ENCODE results near the gene SLC45A2. TPM values are rescaled to one million over a fixed set of nuclear protein-coding genes. Genes with fewer than 3 reads are reported as not detected.

The SLC45A2 gene
- total RNA-seq, 1 experiment from 2014 or later = not detected

GRCh38 chr5:34016222-34016621, 31.7 kb upstream of the SLC45A2 start:
- no CpG with 5 or more reads among the region's 5 CpGs for WGBS (ENCODE audit: extremely low coverage, insufficient read length, low lambda C conversion rate)
- Histone ChIP-seq H3K4ac (ENCODE audit: low read depth, low read length) (no peak overlapping the region), H3K9me3 (ENCODE audit: control insufficient read depth, low read depth, low read length) (no peaks in the 10 kb centered on the region), H3K79me2 (ENCODE audit: insufficient read depth, low read length) (no peaks in the 10 kb centered on the region), H3K14ac (ENCODE audit: insufficient read depth, low read length) (no peak overlapping the region), H2BK120ac (ENCODE audit: low read depth, low read length, poor library complexity, severe bottlenecking) (no peak overlapping the region), H3K23ac (ENCODE audit: insufficient read length, low read depth, low read length) (no peak overlapping the region), H2BK12ac (ENCODE audit: insufficient read length, low read depth, low read length) (no peak overlapping the region), H3K4me1 (ENCODE audit: insufficient read depth, low read length) (no peaks in the 10 kb centered on the region), H4K8ac (replicated peaks; ENCODE audit: insufficient read length, low read depth, low read length) (no peak overlapping the region), H3K23me2 (ENCODE audit: insufficient read length, low read depth, low read length, poor library complexity, severe bottlenecking) (no peaks in the 10 kb centered on the region), H2AK5ac (ENCODE audit: insufficient read length, low read length) (no peak overlapping the region), H3K79me1 (ENCODE audit: insufficient read depth, low read depth, low read length, poor library complexity, severe bottlenecking) (no peaks in the 10 kb centered on the region), H3K18ac (ENCODE audit: insufficient read length, low read depth, low read length) (no peak overlapping the region), H3K4me2 (ENCODE audit: insufficient read depth, insufficient read length, low read length) (no peak overlapping the region), H2BK15ac (ENCODE audit: low read depth, low read length) (no peak overlapping the region), H2BK20ac (ENCODE audit: low read depth, low read length, poor library complexity, severe bottlenecking) (no peak overlapping the region), H3K27ac (ENCODE audit: insufficient read length, low read depth, low read length) (no peak overlapping the region), H4K91ac (ENCODE audit: insufficient read length, low read depth, low read length) (no peak overlapping the region), H3K56ac (ENCODE audit: insufficient read length, low read depth, low read length) (no peak overlapping the region), H4K20me1 (ENCODE audit: control insufficient read depth, insufficient read depth, insufficient read length) (no peaks in the 10 kb centered on the region), H3T11ph (ENCODE audit: low read length) (no peak overlapping the region), H3K27me3 (ENCODE audit: insufficient read depth, low read length) (no peaks in the 10 kb centered on the region), H2BK5ac (ENCODE audit: insufficient read length, low read length) (no peak overlapping the region), H3K9ac (ENCODE audit: extremely low read depth, insufficient read length, low read length) (no peak overlapping the region), H2AFZ (ENCODE audit: low read length) (no peak overlapping the region), H4K5ac (ENCODE audit: insufficient read length, low read depth, low read length) (no peak overlapping the region)
- H3K4me1 Mint-ChIP-seq = peaks cover 5 to 13% of the 10 kb centered on the region in 2 experiments; a peak in 3 of 4 replicates
- H3K9me3 Mint-ChIP-seq = no peaks in the 10 kb centered on the region
- no peak overlapping the region for H3K4me3 Mint-ChIP-seq
- no peaks in the 10 kb centered on the region for H3K27me3 Mint-ChIP-seq (ENCODE audit: low read depth)
- H3K36me3 Mint-ChIP-seq (ENCODE audit: insufficient read depth in 1 of 3, low read depth in 3 of 3) = no peaks in the 10 kb centered on the region
- H3K27ac Mint-ChIP-seq = no peak overlapping the region
- no peak for DNase-seq
- no peak for TF ChIP-seq CTCF (conservative IDR thresholded peaks at IDR 0.05)
